Measurements from ENCODE around the gene CCSER1.
A peak's percentile ranks its signal among the peaks of the same experiment; 100 is the strongest.

DNA sequence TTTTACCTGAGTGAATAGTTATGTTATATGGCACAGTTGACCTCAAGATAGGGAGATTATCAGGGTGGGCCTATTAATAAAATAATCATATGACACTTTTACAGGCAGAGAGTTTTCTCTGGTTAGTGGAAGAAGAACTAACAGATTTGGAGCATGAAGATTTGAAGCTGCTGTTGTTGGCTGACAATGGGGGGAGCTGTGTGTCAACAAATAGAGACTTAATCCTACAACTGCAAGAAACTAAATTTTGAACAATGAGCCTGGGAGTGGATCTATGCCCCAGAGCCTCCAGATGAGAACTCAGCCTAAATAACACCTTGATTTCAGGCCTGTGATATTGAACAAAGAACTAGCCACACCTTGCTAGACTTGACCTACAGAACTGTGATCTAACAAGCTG is 7.2 kb upstream of the CCSER1 start:
- TF ChIP-seq, protein P1, sequence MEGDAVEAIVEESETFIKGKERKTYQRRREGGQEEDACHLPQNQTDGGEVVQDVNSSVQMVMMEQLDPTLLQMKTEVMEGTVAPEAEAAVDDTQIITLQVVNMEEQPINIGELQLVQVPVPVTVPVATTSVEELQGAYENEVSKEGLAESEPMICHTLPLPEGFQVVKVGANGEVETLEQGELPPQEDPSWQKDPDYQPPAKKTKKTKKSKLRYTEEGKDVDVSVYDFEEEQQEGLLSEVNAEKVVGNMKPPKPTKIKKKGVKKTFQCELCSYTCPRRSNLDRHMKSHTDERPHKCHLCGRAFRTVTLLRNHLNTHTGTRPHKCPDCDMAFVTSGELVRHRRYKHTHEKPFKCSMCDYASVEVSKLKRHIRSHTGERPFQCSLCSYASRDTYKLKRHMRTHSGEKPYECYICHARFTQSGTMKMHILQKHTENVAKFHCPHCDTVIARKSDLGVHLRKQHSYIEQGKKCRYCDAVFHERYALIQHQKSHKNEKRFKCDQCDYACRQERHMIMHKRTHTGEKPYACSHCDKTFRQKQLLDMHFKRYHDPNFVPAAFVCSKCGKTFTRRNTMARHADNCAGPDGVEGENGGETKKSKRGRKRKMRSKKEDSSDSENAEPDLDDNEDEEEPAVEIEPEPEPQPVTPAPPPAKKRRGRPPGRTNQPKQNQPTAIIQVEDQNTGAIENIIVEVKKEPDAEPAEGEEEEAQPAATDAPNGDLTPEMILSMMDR (IDR thresholded peaks at IDR 0.05) = peak in 2 of 6 experiments; percentile 16 to 46
- no peak for TF ChIP-seq POLR2A (IDR thresholded peaks at IDR 0.05)
